Measurements from ENCODE around the gene ILDR2. TPM values are rescaled to one million over a fixed set of nuclear protein-coding genes. Genes with fewer than 3 reads are reported as not detected.
A peak's percentile ranks its signal among the peaks of the same experiment; 100 is the strongest.
"Not testable (repeated sequence)": the region's sequence is repeated elsewhere in the genome, so short reads cannot be mapped to it uniquely, and the experiment has no call there.

The ILDR2 gene
- total RNA-seq, 3 donors from 2014 or later, result 3.8 to 6.2 (median 4.8) TPM

GRCh38 chr1:166906647-166907046, 68.7 kb downstream of the ILDR2 start:
- no peak for DNase-seq
- H3K4me1 Mint-ChIP-seq (ENCODE audit: low read depth), result peaks cover 6% of the 10 kb centered on the region
- no peaks in the 10 kb centered on the region for H3K27me3 Mint-ChIP-seq (ENCODE audit: low read depth)
- no peak overlapping the region for H3K4me3 Mint-ChIP-seq
- ATAC-seq, result no peak
- H3K36me3 Mint-ChIP-seq (ENCODE audit: insufficient read depth), result no peaks in the 10 kb centered on the region
- H3K9me3 Mint-ChIP-seq, result no peaks in the 10 kb centered on the region

GRCh38 chr1:166905900-166906299, 69.4 kb downstream of the ILDR2 start:
- no peaks in the 10 kb centered on the region for H3K9me3 Mint-ChIP-seq
- no peak for DNase-seq
- ATAC-seq, result peak; percentile 10 to 11
- no peaks in the 10 kb centered on the region for H3K27me3 Mint-ChIP-seq (ENCODE audit: low read depth)
- H3K4me1 Mint-ChIP-seq (ENCODE audit: low read depth), result peaks cover 5% of the 10 kb centered on the region
- H3K4me3 Mint-ChIP-seq, result no peak overlapping the region
- no peaks in the 10 kb centered on the region for H3K36me3 Mint-ChIP-seq (ENCODE audit: insufficient read depth)

DNA sequence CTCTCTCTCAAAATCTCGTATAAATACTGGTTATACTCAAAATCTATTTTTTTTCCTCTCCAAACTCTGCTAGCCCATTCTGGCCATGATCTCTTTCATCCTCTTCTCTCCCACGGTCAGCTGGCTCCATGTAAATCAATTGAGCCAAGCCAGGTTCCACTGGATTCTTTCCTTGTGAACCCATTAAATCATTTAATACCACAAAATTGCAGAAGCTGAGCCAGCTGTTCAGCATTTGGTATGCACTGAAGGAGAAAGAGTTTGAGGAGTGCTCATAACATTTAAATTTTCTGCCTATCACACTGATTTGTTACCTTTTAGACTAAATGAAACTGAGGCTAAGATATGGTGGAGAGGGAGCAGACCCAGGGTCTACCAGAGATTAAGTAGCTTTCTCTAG, 70.2 kb downstream of the ILDR2 start:
- Mint-ChIP-seq H3K4me3 (no peak overlapping the region), H3K27me3 (ENCODE audit: low read depth) (no peaks in the 10 kb centered on the region), H3K36me3 (ENCODE audit: insufficient read depth) (no peaks in the 10 kb centered on the region), H3K9me3 (no peaks in the 10 kb centered on the region), H3K4me1 (ENCODE audit: low read depth) (no peaks in the 10 kb centered on the region)
- DNase-seq (no peak), ATAC-seq (no peak)

GRCh38 chr1:166903232-166903631, 72.1 kb downstream of the ILDR2 start:
- Mint-ChIP-seq H3K4me1 (ENCODE audit: low read depth) (no peaks in the 10 kb centered on the region), H3K36me3 (ENCODE audit: insufficient read depth) (no peaks in the 10 kb centered on the region), H3K4me3 (no peak overlapping the region), H3K9me3 (peaks cover 2% of the 10 kb centered on the region), H3K27me3 (ENCODE audit: low read depth) (no peaks in the 10 kb centered on the region)
- ATAC-seq (no peak), DNase-seq (no peak)

- Mint-ChIP-seq H3K4me1 (ENCODE audit: low read depth) (no peaks in the 10 kb centered on the region), H3K4me3 (no peak overlapping the region), H3K27me3 (ENCODE audit: low read depth) (no peaks in the 10 kb centered on the region), H3K36me3 (ENCODE audit: insufficient read depth) (no peaks in the 10 kb centered on the region), H3K9me3 (peaks cover 12% of the 10 kb centered on the region)
- ATAC-seq (no peak), DNase-seq (no peak)
Observed at GRCh38 chr1:166902279-166902678, 73.1 kb downstream of the ILDR2 start.

GRCh38 chr1:166900987-166901386, 74.4 kb downstream of the ILDR2 start:
- no peak for ATAC-seq
- Mint-ChIP-seq H3K27me3 (ENCODE audit: low read depth) (peaks cover 3% of the 10 kb centered on the region), H3K4me3 (no peak overlapping the region), H3K36me3 (ENCODE audit: insufficient read depth) (no peaks in the 10 kb centered on the region), H3K9me3 (peaks cover 17% of the 10 kb centered on the region), H3K4me1 (ENCODE audit: low read depth) (no peaks in the 10 kb centered on the region)
- no peak for DNase-seq

GRCh38 chr1:166899769-166900168, 75.6 kb downstream of the ILDR2 start:
- Mint-ChIP-seq H3K4me3 (no peak overlapping the region), H3K36me3 (ENCODE audit: insufficient read depth) (no peaks in the 10 kb centered on the region), H3K4me1 (ENCODE audit: low read depth) (no peaks in the 10 kb centered on the region), H3K9me3 (peaks cover 17% of the 10 kb centered on the region), H3K27me3 (ENCODE audit: low read depth) (peaks cover 6% of the 10 kb centered on the region)
- ATAC-seq (no peak), DNase-seq (no peak)

- peaks cover 17% of the 10 kb centered on the region for H3K9me3 Mint-ChIP-seq
- H3K36me3 Mint-ChIP-seq (ENCODE audit: insufficient read depth), result no peaks in the 10 kb centered on the region
- no peaks in the 10 kb centered on the region for H3K4me1 Mint-ChIP-seq (ENCODE audit: low read depth)
- no peak overlapping the region for H3K4me3 Mint-ChIP-seq
- no peak for DNase-seq
- peaks cover 19% of the 10 kb centered on the region for H3K27me3 Mint-ChIP-seq (ENCODE audit: low read depth)
- ATAC-seq, result no peak
Observed at GRCh38 chr1:166895766-166896165, 79.6 kb downstream of the ILDR2 start.

DNA sequence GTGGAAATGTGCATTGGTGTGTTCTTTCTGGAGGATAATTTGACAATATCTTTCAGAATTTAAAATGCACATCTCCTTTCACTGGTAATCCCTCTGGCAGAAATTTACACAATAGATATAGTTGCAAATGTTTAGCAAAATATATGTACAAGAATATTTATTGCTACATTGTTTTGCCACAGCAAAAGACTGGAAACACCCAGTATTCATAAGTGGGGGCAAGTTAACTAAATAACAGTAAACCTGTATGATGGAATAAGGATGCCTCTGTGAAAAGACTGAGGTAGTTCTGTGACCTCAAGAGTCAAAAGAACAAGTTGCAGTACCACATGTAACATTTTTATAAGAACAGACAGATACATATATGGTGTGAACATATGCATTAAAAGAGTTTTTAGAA, 85.6 kb downstream of the ILDR2 start:
- ATAC-seq (no peak), DNase-seq (no peak)
- Mint-ChIP-seq H3K4me1 (ENCODE audit: low read depth) (peaks cover 12% of the 10 kb centered on the region), H3K36me3 (ENCODE audit: insufficient read depth) (no peaks in the 10 kb centered on the region), H3K9me3 (no peaks in the 10 kb centered on the region), H3K27me3 (ENCODE audit: low read depth) (peaks cover 24% of the 10 kb centered on the region), H3K4me3 (no peak overlapping the region)

DNA sequence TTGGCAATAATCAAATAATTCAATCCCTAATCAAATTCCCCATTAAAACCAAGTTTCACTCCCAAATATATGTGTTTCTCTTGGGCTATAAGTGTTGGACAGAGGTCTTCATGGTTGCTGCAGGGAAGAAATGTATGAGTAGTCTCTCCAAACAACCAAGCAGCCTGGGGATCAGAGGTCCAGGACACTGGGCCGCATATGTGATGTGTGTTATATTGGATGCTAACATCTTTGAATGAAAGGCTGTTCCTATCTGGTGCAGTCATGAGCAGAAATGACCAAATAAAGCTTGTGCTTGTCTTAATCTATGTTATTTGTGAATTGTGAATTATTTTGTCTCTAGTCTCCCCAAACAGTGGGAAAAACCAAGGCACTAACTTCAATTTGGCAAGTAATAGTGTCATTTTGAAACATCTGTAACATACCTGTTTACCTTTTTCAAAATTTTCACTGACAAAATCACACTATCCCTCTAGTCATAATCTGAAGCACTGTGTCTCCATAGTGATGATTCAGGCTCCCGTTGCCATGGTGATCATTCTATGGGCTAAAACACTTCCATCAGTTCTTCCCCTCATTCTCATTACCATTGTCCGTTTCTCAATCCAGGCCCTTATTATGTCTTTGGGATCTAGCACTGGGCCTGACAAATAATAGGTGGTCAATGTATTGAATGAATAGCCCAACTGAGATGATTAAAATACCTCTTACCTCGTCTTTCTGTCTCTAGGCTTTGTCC, 86.8 kb downstream of the ILDR2 start:
- DNase-seq (no peak), ATAC-seq (no peak)
- Mint-ChIP-seq H3K4me3 (no peak overlapping the region), H3K9me3 (no peaks in the 10 kb centered on the region), H3K4me1 (ENCODE audit: low read depth) (peaks cover 19% of the 10 kb centered on the region), H3K27me3 (ENCODE audit: low read depth) (peaks cover 32% of the 10 kb centered on the region), H3K36me3 (ENCODE audit: insufficient read depth) (no peaks in the 10 kb centered on the region)

DNA sequence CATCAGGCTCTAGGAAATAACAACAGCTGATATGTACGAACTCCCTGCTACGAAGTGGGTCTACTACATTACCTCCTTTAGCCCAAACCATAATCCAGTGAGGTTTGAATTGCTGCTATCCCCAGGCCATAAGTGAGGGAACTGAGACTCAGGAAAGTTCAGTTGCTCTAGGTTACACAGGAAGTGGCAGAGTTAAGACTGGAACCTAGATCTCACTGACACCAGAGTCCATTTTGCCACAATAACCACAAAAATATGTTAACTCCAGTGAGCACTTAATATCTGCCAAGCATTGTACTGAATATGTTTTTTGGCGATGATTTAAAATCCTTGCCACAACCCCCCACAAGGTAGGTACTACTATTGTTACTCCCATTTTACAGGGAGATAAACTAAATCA, 90.4 kb downstream of the ILDR2 start:
- DNase-seq, result no peak
- Mint-ChIP-seq H3K4me3 (no peak overlapping the region), H3K9me3 (no peaks in the 10 kb centered on the region), H3K36me3 (ENCODE audit: insufficient read depth) (no peaks in the 10 kb centered on the region), H3K27me3 (ENCODE audit: low read depth) (peaks cover 30% of the 10 kb centered on the region), H3K4me1 (ENCODE audit: low read depth) (peaks cover 17% of the 10 kb centered on the region)
- no peak for ATAC-seq

DNA sequence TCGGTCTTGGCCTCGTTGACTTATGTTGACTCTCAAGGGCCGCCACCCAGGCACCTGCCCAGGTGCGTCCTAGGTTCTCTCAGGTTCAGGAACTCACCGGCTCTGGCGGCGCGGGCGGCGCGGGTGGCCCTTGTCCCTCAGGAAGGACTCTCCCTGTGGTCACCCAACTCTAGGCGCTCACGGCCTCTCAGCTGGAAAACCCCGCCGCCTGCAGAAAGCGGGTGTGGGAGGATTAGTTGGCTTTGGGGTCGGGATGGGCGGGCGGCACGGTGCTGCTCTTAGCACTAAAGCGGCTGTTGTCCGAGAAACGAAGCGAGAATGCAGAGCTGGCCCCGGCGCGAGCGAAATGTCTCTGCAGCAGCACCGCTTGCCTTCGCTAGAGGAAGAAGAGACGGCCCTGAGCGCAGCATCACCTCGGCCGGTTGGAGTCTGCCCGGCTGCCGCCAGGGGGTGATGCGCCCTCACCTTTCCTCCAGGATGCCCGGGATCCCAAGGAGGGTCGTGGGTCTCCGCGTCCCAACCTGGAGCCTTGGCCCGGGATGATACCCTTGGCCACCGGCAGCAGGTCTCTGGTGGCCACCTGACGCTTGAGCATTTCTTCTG, 91.2 kb downstream of the ILDR2 start:
- Mint-ChIP-seq H3K36me3 (ENCODE audit: insufficient read depth) (no peaks in the 10 kb centered on the region), H3K4me1 (ENCODE audit: low read depth) (peaks cover 15% of the 10 kb centered on the region), H3K4me3 (no peak overlapping the region), H3K9me3 (no peaks in the 10 kb centered on the region), H3K27me3 (ENCODE audit: low read depth) (peaks cover 30% of the 10 kb centered on the region)
- peak; percentile 78 to 82 for ATAC-seq
- DNase-seq, result peak; percentile 13

GRCh38 chr1:166882893-166883292, 92.4 kb downstream of the ILDR2 start:
- ATAC-seq, result no peak
- DNase-seq, result no peak
- H3K9me3 Mint-ChIP-seq, result no peaks in the 10 kb centered on the region
- peaks cover 15% of the 10 kb centered on the region for H3K4me1 Mint-ChIP-seq (ENCODE audit: low read depth)
- no peaks in the 10 kb centered on the region for H3K36me3 Mint-ChIP-seq (ENCODE audit: insufficient read depth)
- H3K27me3 Mint-ChIP-seq (ENCODE audit: low read depth), result peaks cover 26% of the 10 kb centered on the region
- H3K4me3 Mint-ChIP-seq, result no peak overlapping the region

- H3K4me3 Mint-ChIP-seq; DNase-seq; H3K36me3 Mint-ChIP-seq (ENCODE audit: insufficient read depth); H3K27me3 Mint-ChIP-seq (ENCODE audit: low read depth); H3K9me3 Mint-ChIP-seq; ATAC-seq: not testable (repeated sequence)
- peaks cover 22% of the 10 kb centered on the region for H3K4me1 Mint-ChIP-seq (ENCODE audit: low read depth)
Observed at GRCh38 chr1:166878173-166878917, 97.0 kb downstream of the ILDR2 start.

DNA sequence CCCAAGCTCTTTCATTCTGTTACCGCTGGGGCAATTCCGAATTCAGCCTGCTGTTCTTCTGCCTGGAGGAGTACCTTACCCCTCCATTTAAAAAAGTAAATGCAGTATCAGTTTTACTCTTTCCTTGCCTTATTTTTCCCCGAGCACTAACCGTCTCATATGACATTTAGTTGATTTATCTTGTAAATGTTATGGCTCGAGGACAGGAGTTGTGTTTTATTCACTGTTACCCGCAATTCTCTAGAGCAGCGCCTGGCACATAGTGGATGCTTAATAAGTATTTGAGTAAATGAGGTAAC, 98.9 kb downstream of the ILDR2 start:
- Mint-ChIP-seq H3K4me3 (peak overlapping the region; percentile 96), H3K9me3 (no peaks in the 10 kb centered on the region), H3K4me1 (ENCODE audit: low read depth) (peaks cover 35% of the 10 kb centered on the region), H3K27me3 (ENCODE audit: low read depth) (no peaks in the 10 kb centered on the region), H3K36me3 (ENCODE audit: insufficient read depth) (peaks cover 7% of the 10 kb centered on the region)
- DNase-seq (no peak), ATAC-seq (no peak)
